ENCODE results near the gene RPS10.
"Not testable (repeated sequence)": the region's sequence is repeated elsewhere in the genome, so short reads cannot be mapped to it uniquely, and the experiment has no call there.

The RPS10 gene

DNA sequence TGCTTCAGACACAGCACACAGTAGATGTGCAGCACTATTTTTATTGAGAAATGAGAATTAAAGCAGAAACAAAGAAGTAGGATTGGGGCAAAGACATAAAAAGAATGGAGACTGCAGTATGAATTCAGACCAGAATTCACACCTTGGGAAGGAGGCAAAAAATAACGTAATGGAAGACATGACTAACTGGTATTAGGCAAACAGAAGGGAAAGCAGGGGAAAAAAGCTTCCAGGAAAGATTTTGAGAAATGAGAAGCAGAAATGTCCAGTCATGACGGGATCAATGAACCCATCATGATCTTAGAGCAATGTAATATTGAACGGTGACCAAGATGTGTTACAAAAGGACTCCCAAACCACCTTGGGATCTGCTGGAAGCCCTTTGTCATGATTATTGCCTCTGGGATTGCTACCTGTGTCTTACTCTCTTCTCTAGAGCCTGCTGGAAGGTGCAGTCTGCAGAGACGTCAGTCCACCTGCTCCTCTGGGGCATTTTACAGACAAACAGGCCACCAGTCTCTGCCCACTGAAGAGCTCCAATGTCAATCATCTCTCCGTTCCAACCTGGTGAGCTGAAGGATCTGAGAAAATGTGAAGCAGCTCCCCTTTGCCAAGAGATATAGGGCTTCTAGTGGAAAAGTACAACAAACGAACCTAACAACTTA, 42.1 kb downstream of the RPS10 start:
- DNase-seq (no peak), ATAC-seq (replicated peaks) (no peak)
- Mint-ChIP-seq H3K9me3 (no peaks in the 10 kb centered on the region), H3K36me3 (ENCODE audit: insufficient read depth) (no peaks in the 10 kb centered on the region), H3K4me3 (no peak overlapping the region), H3K27me3 (no peaks in the 10 kb centered on the region), H3K4me1 (ENCODE audit: low read depth in 2 of 2) (peaks cover 11 to 33% of the 10 kb centered on the region in 2 donors), H3K27ac (peak overlapping the region; percentile 3 to 55)

DNA sequence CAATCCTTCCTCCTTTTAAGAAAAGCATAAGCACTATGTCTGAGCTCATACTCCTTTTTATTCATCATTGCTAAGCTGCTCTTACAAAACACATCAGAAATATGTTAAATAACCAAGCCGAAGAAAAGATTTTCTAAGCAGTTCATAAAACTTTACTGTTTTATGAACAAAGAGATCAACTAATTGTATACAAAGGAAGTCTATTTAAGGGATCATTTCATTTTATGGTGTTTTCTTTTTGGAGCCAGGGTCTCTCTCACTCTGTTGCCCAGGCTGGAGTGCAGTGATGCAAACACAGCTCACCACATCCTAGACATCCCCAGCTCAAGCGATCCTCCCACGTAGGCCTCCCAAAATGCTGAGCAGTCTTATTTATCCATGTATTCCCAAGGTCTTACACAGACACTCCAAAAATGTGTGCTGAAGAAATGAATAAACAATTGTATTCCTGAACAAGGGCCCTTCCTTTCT, 42.7 kb downstream of the RPS10 start:
- Mint-ChIP-seq H3K36me3 (ENCODE audit: insufficient read depth) (no peaks in the 10 kb centered on the region), H3K9me3 (no peaks in the 10 kb centered on the region), H3K27ac (peak overlapping the region in 1 of 2 donors; percentile 3), H3K4me3 (no peak overlapping the region), H3K4me1 (ENCODE audit: low read depth in 2 of 2) (peaks cover 14 to 34% of the 10 kb centered on the region in 2 donors), H3K27me3 (no peaks in the 10 kb centered on the region)
- ATAC-seq (replicated peaks) (no peak), DNase-seq (no peak)

DNA sequence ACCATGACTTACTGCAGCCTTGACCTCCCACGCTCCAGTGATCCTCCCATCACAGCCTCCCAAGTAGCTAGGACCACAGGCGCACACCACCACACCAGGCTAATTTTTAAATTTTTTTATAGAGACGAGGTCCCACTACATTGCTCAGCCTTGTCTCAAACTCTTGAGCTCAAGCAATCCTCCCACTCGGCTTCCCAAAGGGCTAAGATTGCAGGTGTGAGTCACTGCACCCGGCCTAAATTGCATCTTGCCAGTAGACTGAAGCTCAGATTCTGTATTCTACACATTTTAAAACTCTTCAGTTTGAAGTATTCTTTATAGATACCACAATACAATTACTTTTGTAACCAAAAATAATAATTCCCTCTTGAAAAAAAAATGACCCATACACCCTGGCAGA, 44.8 kb downstream of the RPS10 start:
- Mint-ChIP-seq H3K4me3 (no peak overlapping the region), H3K36me3 (ENCODE audit: insufficient read depth) (no peaks in the 10 kb centered on the region), H3K27ac (no peak overlapping the region), H3K4me1 (ENCODE audit: low read depth in 2 of 2) (peaks cover 9 to 25% of the 10 kb centered on the region in 2 donors), H3K9me3 (no peaks in the 10 kb centered on the region), H3K27me3 (no peaks in the 10 kb centered on the region)
- DNase-seq: no peak
- ATAC-seq (replicated peaks): no peak

DNA sequence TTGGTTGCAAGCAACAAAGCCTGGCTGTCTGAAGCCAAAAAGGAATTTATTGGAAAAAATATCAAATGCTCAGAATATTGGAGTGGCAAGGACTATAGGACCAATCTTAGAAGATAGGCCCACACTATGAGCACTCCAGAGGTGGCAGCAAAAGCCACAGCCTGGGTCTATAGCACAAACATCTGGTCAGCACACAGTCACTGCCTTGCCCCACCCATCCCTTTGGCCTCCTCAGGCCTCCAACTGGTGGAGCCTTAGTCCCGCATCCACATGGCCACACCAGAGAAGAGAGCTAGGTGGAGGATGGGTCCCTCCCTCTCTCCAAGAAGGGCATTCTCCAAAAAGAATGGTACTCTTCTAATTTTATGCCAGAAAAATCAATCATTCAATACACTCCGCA, 47.4 kb downstream of the RPS10 start:
- no peaks in the 10 kb centered on the region for H3K27me3 Mint-ChIP-seq
- ATAC-seq (replicated peaks) (no peak), DNase-seq (no peak)
- no peaks in the 10 kb centered on the region for H3K9me3 Mint-ChIP-seq
- no peak overlapping the region for H3K27ac Mint-ChIP-seq
- H3K4me3 Mint-ChIP-seq: no peak overlapping the region
- H3K36me3 Mint-ChIP-seq (ENCODE audit: insufficient read depth): no peaks in the 10 kb centered on the region
- H3K4me1 Mint-ChIP-seq (ENCODE audit: low read depth in 2 of 2): peaks cover 7 to 17% of the 10 kb centered on the region in 2 donors

DNA sequence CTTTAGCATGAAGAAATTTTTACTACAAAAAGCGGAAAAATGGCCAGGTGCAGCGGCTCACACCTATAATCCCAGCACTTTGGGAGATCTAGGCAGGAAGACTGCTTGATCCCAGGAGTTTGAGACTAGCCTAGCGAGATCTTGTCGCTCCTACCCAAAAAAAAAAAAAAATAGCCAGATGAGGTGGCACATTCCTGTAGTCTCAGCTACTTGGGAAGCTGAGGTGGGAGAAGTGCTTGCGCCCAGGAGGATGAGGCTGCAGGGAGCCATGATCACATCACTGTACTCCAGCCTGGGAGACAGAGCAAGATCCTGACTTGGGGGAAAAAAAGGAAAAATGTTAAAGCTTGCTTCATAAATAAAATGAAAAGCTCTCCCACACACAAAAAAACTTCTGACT, 47.9 kb downstream of the RPS10 start:
- Mint-ChIP-seq H3K36me3 (ENCODE audit: insufficient read depth) (no peaks in the 10 kb centered on the region), H3K27me3 (no peaks in the 10 kb centered on the region), H3K27ac (no peak overlapping the region), H3K9me3 (no peaks in the 10 kb centered on the region), H3K4me1 (ENCODE audit: low read depth in 2 of 2) (peaks cover 4 to 16% of the 10 kb centered on the region in 2 donors), H3K4me3 (no peak overlapping the region)
- ATAC-seq (replicated peaks): no peak
- no peak for DNase-seq

DNA sequence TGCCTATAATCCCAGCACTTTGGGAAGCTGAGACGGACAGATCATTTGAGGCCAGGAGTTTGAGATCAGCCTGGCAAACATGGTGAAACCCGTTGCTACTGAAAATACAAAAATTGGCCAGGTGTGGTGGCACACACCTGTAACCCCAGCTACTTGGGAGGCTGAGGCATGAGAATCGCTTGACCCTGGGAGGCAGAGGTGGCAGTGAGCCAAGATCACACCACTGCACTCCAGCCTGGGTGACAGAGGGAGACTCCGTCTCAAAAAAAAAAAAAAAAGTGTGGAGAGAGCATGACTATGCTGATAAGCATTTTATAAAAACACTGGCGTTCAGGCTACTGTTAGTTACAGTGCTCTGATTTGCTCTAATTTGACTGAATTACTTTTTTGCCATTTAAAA, 48.3 kb downstream of the RPS10 start:
- H3K9me3 Mint-ChIP-seq; ATAC-seq (replicated peaks); H3K4me3 Mint-ChIP-seq; H3K36me3 Mint-ChIP-seq (ENCODE audit: insufficient read depth); H3K27ac Mint-ChIP-seq; DNase-seq; H3K27me3 Mint-ChIP-seq: not testable (repeated sequence)
- peaks cover 4 to 16% of the 10 kb centered on the region in 2 donors for H3K4me1 Mint-ChIP-seq (ENCODE audit: low read depth in 2 of 2)

DNA sequence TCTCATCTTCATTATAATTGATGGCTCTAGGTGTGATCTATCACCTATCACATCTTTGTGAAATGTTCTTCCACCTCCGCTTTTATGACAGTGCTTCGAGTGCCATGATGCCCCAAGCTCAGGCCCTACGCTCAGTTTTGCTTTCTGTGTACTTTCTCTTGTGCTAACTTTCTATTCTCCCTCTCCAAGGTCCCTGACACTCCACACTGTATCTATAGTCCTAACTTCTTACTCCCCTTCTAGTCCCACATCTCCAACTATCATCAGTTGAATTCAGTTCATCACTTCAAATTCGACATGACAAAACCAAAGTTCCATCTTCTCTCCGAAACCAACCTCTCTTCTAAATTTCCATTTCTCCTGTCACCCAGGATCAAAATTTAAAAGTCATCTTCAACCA, 50.0 kb downstream of the RPS10 start:
- Mint-ChIP-seq H3K36me3 (ENCODE audit: insufficient read depth) (no peaks in the 10 kb centered on the region), H3K4me1 (ENCODE audit: low read depth in 2 of 2) (peaks cover 7 to 11% of the 10 kb centered on the region in 2 donors), H3K9me3 (no peaks in the 10 kb centered on the region), H3K27me3 (no peaks in the 10 kb centered on the region), H3K27ac (no peak overlapping the region), H3K4me3 (no peak overlapping the region)
- DNase-seq: no peak
- ATAC-seq (replicated peaks): no peak

DNA sequence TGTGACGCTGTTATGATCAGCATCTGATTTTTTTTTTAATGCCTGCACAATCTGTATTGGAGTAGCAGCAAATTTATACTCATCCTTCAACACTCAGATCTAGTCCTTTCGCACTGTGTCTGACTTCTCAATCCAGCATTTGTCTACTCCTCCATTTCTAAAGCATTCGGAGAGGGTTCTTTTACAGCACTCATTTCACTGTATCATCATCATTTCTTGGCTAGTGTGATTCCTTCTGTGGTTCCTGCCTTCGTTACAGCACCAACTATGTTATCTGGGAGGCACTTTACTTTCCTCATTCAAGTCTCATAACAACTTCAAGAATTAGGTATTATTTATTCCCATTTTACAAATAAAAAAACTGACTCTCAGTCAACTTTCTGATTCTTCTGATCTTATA, 51.4 kb downstream of the RPS10 start:
- Mint-ChIP-seq H3K27me3 (no peaks in the 10 kb centered on the region), H3K4me3 (no peak overlapping the region), H3K36me3 (ENCODE audit: insufficient read depth) (peaks cover 6% of the 10 kb centered on the region), H3K9me3 (no peaks in the 10 kb centered on the region), H3K27ac (no peak overlapping the region), H3K4me1 (ENCODE audit: low read depth in 2 of 2) (peaks cover 8 to 10% of the 10 kb centered on the region in 2 donors)
- ATAC-seq (replicated peaks): no peak
- no peak for DNase-seq

DNA sequence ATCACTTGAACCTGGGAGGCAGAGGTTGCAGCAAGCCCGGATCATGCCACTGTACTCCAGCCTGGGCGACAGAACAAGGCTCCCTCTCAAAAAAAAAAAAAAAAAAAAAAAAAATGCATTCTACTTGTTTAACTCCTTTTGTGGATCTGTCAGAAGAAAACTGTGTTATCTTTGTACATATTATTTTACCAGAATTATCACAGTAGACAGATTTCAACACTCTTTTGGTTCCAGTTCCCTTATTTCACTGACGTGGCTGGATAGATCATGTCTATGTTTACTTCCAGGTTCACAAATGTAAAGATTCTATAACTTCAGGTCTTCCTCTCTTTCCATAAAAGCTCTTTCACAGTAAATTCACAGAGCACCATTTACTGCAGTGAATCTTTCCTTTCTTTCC, 51.8 kb downstream of the RPS10 start:
- no peaks in the 10 kb centered on the region for H3K27me3 Mint-ChIP-seq
- H3K36me3 Mint-ChIP-seq (ENCODE audit: insufficient read depth): peaks cover 6% of the 10 kb centered on the region
- H3K9me3 Mint-ChIP-seq: no peaks in the 10 kb centered on the region
- no peak overlapping the region for H3K27ac Mint-ChIP-seq
- ATAC-seq (replicated peaks): no peak
- H3K4me3 Mint-ChIP-seq: no peak overlapping the region
- DNase-seq: no peak
- peaks cover 8 to 10% of the 10 kb centered on the region in 2 donors for H3K4me1 Mint-ChIP-seq (ENCODE audit: low read depth in 2 of 2)

DNA sequence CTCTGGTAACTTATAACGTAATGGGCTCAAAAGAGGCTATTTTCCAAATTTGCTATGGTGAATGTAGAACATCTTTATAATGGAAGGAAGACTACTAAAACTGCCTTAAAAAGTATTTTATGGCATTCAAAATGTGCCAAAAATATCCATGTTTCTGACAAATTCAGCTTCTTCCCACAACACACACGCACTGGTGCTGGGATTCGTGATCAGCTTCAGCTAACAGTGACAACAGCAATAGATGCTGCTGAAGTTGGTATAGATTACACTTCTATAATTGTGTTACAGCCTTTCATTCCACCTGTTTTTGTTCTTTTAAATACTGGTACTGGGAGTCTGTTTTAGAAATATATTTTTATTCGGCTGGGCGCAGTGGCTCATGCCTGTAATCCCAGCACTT, 52.4 kb downstream of the RPS10 start:
- Mint-ChIP-seq H3K36me3 (ENCODE audit: insufficient read depth) (peaks cover 6% of the 10 kb centered on the region), H3K27me3 (no peaks in the 10 kb centered on the region), H3K4me1 (ENCODE audit: low read depth in 2 of 2) (peaks cover 3 to 6% of the 10 kb centered on the region in 2 donors), H3K4me3 (no peak overlapping the region), H3K27ac (no peak overlapping the region), H3K9me3 (no peaks in the 10 kb centered on the region)
- DNase-seq (no peak), ATAC-seq (replicated peaks) (no peak)

DNA sequence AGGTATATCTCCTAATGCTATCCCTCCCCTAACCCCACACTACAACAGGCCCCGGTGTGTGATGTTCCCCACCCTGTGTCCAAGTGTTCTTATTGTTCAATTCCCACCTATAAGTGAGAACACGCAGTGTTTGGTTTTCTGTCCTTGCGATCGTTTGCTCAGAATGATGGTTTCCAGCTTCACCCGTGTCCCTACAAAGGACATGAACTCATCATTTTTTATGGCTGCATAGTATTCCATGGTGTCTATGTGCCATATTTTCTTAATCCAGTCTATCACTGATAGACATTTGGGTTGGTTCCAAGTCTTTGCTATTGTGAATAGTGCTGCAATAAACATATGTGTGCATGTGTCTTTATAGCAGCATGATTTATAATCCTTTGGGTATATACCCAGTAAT, 54.0 kb downstream of the RPS10 start:
- not testable (repeated sequence) for H3K27ac Mint-ChIP-seq; H3K4me1 Mint-ChIP-seq (ENCODE audit: low read depth in 2 of 2); DNase-seq

DNA sequence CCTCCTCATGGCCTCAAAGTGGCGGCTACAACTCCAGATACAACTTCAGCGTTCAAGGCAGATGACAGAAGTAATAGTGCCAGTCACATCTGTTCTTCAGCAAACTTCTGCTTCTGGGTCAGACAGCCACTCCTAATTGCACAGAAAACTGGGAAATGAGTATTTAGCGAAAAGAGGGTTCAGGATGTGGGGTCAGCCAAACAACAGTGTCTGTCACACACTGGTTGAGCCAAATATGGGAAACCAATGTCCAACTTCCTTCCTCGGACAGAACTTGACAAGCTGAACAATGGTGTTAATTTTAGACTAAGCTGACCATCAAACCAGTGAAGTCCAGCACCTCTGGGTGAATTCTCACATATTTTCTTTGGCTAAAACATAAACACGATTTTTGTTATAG, 55.5 kb downstream of the RPS10 start:
- no peak overlapping the region for H3K4me3 Mint-ChIP-seq
- H3K36me3 Mint-ChIP-seq (ENCODE audit: insufficient read depth): peaks cover 6% of the 10 kb centered on the region
- peaks cover 11% of the 10 kb centered on the region in 2 donors for H3K4me1 Mint-ChIP-seq (ENCODE audit: low read depth in 2 of 2)
- no peak for DNase-seq
- H3K27me3 Mint-ChIP-seq: no peaks in the 10 kb centered on the region
- no peaks in the 10 kb centered on the region for H3K9me3 Mint-ChIP-seq
- no peak overlapping the region for H3K27ac Mint-ChIP-seq
- no peak for ATAC-seq (replicated peaks)

More for the DNA sequence above, 54.0 kb downstream of the RPS10 start:
- not testable (repeated sequence) for ATAC-seq (replicated peaks); H3K36me3 Mint-ChIP-seq (ENCODE audit: insufficient read depth); H3K27me3 Mint-ChIP-seq; H3K9me3 Mint-ChIP-seq; H3K4me3 Mint-ChIP-seq

DNA sequence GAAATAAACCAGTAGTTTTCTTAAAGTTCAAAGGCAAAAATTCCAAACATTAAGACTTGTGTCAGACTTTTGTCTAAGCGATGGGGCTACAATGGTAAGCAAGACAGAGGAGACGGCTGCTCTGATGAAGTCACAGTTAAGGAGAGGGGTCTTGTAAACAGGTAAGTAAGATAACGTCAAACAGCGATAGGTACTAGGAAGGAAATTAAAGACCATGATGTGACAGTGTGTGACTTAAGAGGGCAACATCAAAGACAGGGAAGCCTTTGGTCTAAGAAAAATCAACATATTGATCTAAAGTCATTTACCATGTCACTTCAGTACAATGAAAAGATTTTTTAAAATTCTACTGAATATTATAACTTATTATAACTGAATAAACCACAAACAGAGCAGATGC, 56.5 kb downstream of the RPS10 start:
- H3K36me3 Mint-ChIP-seq (ENCODE audit: insufficient read depth): peaks cover 6% of the 10 kb centered on the region
- peaks cover 11 to 13% of the 10 kb centered on the region in 2 donors for H3K4me1 Mint-ChIP-seq (ENCODE audit: low read depth in 2 of 2)
- H3K27ac Mint-ChIP-seq: no peak overlapping the region
- no peak for ATAC-seq (replicated peaks)
- no peaks in the 10 kb centered on the region for H3K9me3 Mint-ChIP-seq
- DNase-seq: no peak
- H3K27me3 Mint-ChIP-seq: no peaks in the 10 kb centered on the region
- no peak overlapping the region for H3K4me3 Mint-ChIP-seq

Measured in effector memory CD8-positive, alpha-beta T cell (primary cell).